Fibroblast of lung (primary cell): Measurements from ENCODE around the gene PYGO2. TPM values are rescaled to one million over a fixed set of nuclear protein-coding genes. Genes with fewer than 3 reads are reported as not detected.

Experiments
- DNase-seq, 2 donors: peaks; one replicate each; pipeline versions ENCODE4 v3.0.0 to v3.0.0-alpha.2; 2010; ENCODE audit warnings: low read depth in 2 of 2
- H2AFZ ChIP-seq: 2 replicates; pipeline ENCODE4 v1.5.1; 2012; ENCODE audit warnings: low read length, control low read depth, inconsistent platforms
- H3K27ac ChIP-seq: 2 replicates; pipeline ENCODE4 v1.5.1; 2011; ENCODE audit warnings: low read length, control low read depth; ENCODE audit not compliant: insufficient read depth
- H3K27me3 ChIP-seq: 2 replicates; pipeline ENCODE4 v1.5.1; 2011; ENCODE audit warnings: mild to moderate bottlenecking, low read length; ENCODE audit not compliant: control insufficient read depth, insufficient read depth
- H3K36me3 ChIP-seq: 2 replicates; pipeline ENCODE4 v1.5.1; 2011; ENCODE audit warnings: low read length; ENCODE audit not compliant: control insufficient read depth, insufficient read depth
- H3K4me1 ChIP-seq: 2 replicates; pipeline ENCODE4 v1.5.1; 2011; ENCODE audit warnings: low read length; ENCODE audit not compliant: control insufficient read depth, insufficient read depth; ENCODE audit errors: extremely low read depth
- H3K4me2 ChIP-seq: 2 replicates; pipeline ENCODE4 v1.5.1; 2011; ENCODE audit warnings: low read length, control low read depth; ENCODE audit not compliant: insufficient read depth; ENCODE audit errors: extremely low read depth
- H3K4me3 ChIP-seq, 4 experiments: fragments of 200-600 bp in 1 of 4; sonication (generic) in 1 of 4; replicated peaks in 1 of 4; 2 replicates each; pipeline ENCODE4 v1.5.1; 2011 to 2016; ENCODE audit warnings: low read length in 4 of 4, low read depth in 3 of 4, mild to moderate bottlenecking in 3 of 4, control low read depth in 2 of 4, inconsistent platforms in 1 of 4, mixed read lengths in 1 of 4; ENCODE audit not compliant: insufficient read depth in 1 of 4; ENCODE audit errors: control extremely low read depth in 1 of 4
- H3K79me2 ChIP-seq: 2 replicates; pipeline ENCODE4 v1.5.1; 2012; ENCODE audit warnings: mild to moderate bottlenecking, low read length, inconsistent platforms; ENCODE audit not compliant: control insufficient read depth, insufficient read depth
- H3K9ac ChIP-seq: 2 replicates; pipeline ENCODE4 v1.5.1; 2011; ENCODE audit warnings: mild to moderate bottlenecking, low read length, control low read depth; ENCODE audit not compliant: insufficient read depth
- H3K9me3 ChIP-seq: 2 replicates; pipeline ENCODE4 v1.5.1; 2012; ENCODE audit warnings: low read depth, low read length; ENCODE audit not compliant: control insufficient read depth, insufficient read depth
- H4K20me1 ChIP-seq: 2 replicates; pipeline ENCODE4 v1.5.1; 2011; ENCODE audit warnings: low read length; ENCODE audit not compliant: control insufficient read depth, insufficient read depth; ENCODE audit errors: extremely low read depth
- CTCF ChIP-seq, 2 donors: IDR thresholded peaks in 1 of 2; conservative IDR thresholded peaks in 1 of 2; 1 replicate in 1 of 2; 2 replicates in 1 of 2; pipeline ENCODE4 v1.5.1; 2011 to 2012; ENCODE audit warnings: low read length in 2 of 2, control low read depth in 1 of 2, inconsistent platforms in 1 of 2, low read depth in 1 of 2, mild to moderate bottlenecking in 1 of 2
- EZH2 ChIP-seq: IDR thresholded peaks from 2 replicates; pipeline ENCODE4 v1.5.1; 2012; ENCODE audit warnings: low read length, control low read depth, mild to moderate bottlenecking; ENCODE audit errors: missing control alignments
- polyA plus RNA-seq, 2 donors: library from polyadenylated mRNA; depleted of rRNA in 1 of 2; stranded (reverse) in 1 of 2; unstranded in 1 of 2; fragments of >200 nt; gene quantifications; 2 replicates each; pipeline ENCODE4 v1.2.1, GENCODE V29; 2011 to 2012; ENCODE audit warnings: missing spikeins in 1 of 2
- total RNA-seq: library from RNA; depleted of rRNA; stranded (reverse); fragments of >200 nt; gene quantifications from 2 replicates; pipeline ENCODE4 v1.2.1, GENCODE V29; 2014

PYGO2 gene
- total and polyA plus RNA-seq, 2 donors (not counting 1 experiment from before 2014, with no cell fraction given), result 15.3 to 28.1 TPM

GRCh38 chr1:154937085-154937987 lies 24.2 kb downstream of the PYGO2 start:
- H3K4me2 ChIP-seq, result peak overlapping the region; percentile 90
- no peaks in the 10 kb centered on the region for H4K20me1 ChIP-seq
- peak overlapping the region; percentile 98 for H2AFZ ChIP-seq
- peak overlapping the region; percentile 100 for H3K27ac ChIP-seq
- H3K9ac ChIP-seq, result peak overlapping the region; percentile 100
- peak; percentile 21 to 35 for TF ChIP-seq CTCF (conservative IDR thresholded peaks at IDR 0.05 in 1 of 2, IDR thresholded peaks at IDR 0.05 in 1 of 2; ENCODE audit: low read depth in 1 of 2, low read length in 2 of 2)
- TF ChIP-seq EZH2, result no peak
- H3K4me3 ChIP-seq, result peak overlapping the region; percentile 76 to 95 (median 88)
- no peaks in the 10 kb centered on the region for H3K36me3 ChIP-seq
- H3K79me2 ChIP-seq, result peaks cover 2% of the 10 kb centered on the region
- H3K9me3 ChIP-seq, result no peaks in the 10 kb centered on the region
- H3K27me3 ChIP-seq, result no peaks in the 10 kb centered on the region
- H3K4me1 ChIP-seq, result peaks cover 3% of the 10 kb centered on the region
- peak; percentile 96 to 98 for DNase-seq

- TF ChIP-seq EZH2 (no peak), CTCF (conservative IDR thresholded peaks at IDR 0.05 in 1 of 2, IDR thresholded peaks at IDR 0.05 in 1 of 2; ENCODE audit: low read depth in 1 of 2, low read length in 2 of 2) (peak; percentile 15 to 35)
- Histone ChIP-seq H3K4me1 (peaks cover 3% of the 10 kb centered on the region), H4K20me1 (no peaks in the 10 kb centered on the region), H3K4me2 (peak within 1 kb of the TSS; percentile 90), H3K79me2 (peaks cover 2% of the 10 kb centered on the region), H3K4me3 (peak within 1 kb of the TSS; percentile 76 to 95 (median 88)), H2AFZ (peak within 1 kb of the TSS; percentile 98), H3K27me3 (no peaks in the 10 kb centered on the region), H3K36me3 (no peaks in the 10 kb centered on the region), H3K9ac (peak within 1 kb of the TSS; percentile 100), H3K27ac (peak within 1 kb of the TSS; percentile 100), H3K9me3 (no peaks in the 10 kb centered on the region)
- DNase-seq, result peak; percentile 96 to 98
These were observed 25.0 kb downstream of the PYGO2 start, which contains the start of gene PMVK for GRCh38 chr1:154936555-154937084. Gene PMVK (minus strand): TSS chr1:154936719. CDS start chr1:154936685, 34 bp downstream.
